Urinary bladder (tissue), 4 donors: ENCODE data around the gene E2F3. TPM values are rescaled to one million over a fixed set of nuclear protein-coding genes. Genes with fewer than 3 reads are reported as not detected.
A peak's percentile ranks its signal among the peaks of the same experiment; 100 is the strongest.

ENCODE experiments used
- DNase-seq: peaks from one replicate; pipeline ENCODE4 v3.0.0-alpha.2; 2015; ENCODE audit errors: extremely low spot score
- H3K27ac ChIP-seq: one replicate; pipeline ENCODE4 v1.5.1; 2013; ENCODE audit warnings: low read depth, mild to moderate bottlenecking, moderate library complexity
- H3K36me3 ChIP-seq: one replicate; pipeline ENCODE4 v1.6.1; 2013; ENCODE audit warnings: mild to moderate bottlenecking, moderate library complexity; ENCODE audit not compliant: insufficient read depth
- H3K4me1 ChIP-seq: one replicate; pipeline ENCODE4 v1.6.1; 2013; ENCODE audit warnings: mild to moderate bottlenecking, moderate library complexity; ENCODE audit not compliant: insufficient read depth
- H3K4me3 ChIP-seq: one replicate; pipeline ENCODE4 v1.5.1; 2013; ENCODE audit warnings: low read depth, low read length
- WGBS: extraction: QIAGEN DNeasy Blood & Tissue Kit; methylation state at CpG from one replicate; pipeline ENCODE4 v1.1.7; 2013; 5-methylcytosine and 5-hydroxymethylcytosine counted together
- polyA plus RNA-seq: library from polyadenylated mRNA; stranded (reverse); fragments of 200-250 nt; gene quantifications from one replicate; pipeline ENCODE4 v1.2.3, GENCODE V29; 2013
- total RNA-seq: library from RNA; depleted of rRNA; stranded (reverse); fragments of >200 nt; gene quantifications from one replicate; pipeline ENCODE4 v1.2.3, GENCODE V29; 2014
- donor health status: healthy with polysubstance abuse.
- donor health status: healthy.

The E2F3 gene
- total and polyA plus RNA-seq, 2 donors = 5.0 to 5.9 TPM

DNA sequence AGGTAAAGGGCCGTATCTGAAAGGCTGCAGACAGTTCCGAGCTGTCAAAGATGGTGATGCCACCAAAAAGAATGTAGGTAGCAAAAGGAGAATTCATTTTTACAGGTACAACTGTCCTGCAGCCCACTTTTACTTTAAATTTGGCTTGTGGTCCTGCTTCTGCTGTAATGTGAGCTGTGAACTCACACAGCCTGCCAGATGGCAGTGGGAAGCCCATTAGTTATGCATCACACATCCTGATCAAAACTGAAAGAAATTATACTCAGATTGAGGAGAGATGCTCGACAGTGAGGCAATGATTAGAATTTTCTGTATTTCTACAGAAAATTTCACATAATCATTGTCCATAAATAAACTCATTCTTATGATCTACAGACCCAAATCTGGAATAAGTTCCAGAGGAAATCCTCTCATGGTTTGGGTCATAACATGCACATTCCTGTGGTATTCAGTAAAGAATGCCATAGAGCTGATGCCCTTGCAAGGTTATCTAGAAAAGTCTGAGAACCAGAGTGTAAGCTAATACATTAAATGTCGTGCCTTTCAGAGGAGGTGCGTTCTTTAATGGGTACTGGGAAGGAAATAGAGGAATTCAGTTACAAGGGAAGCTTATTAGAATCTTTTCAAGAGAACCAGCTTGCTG lies 23.9 kb upstream of the E2F3 start:
- Histone ChIP-seq H3K4me3 (no peak overlapping the region), H3K4me1 (no peaks in the 10 kb centered on the region), H3K27ac (no peak overlapping the region), H3K36me3 (no peaks in the 10 kb centered on the region)
- no peak for DNase-seq
- WGBS = 47% methylated on average over 5 of the region's 5 CpGs

DNA sequence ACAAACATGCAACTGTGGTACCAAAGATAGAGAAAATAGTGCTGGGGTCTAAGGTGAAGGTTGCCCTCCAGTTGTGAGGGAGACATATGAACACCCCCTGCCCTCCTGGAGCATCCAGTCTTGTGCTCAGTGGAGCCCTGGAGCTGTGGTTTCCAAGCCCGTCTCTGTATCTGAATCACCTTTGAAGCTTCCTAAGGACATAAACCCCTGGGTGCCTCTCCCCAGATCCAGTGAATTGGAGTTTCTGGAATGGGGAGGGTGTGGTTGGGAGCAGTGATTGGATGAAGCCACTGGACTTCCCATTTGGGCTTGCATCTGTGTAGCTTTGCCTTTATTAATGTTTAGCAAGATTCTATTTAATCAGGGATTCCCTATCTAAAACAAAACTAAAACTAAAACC lies 22.4 kb upstream of the E2F3 start:
- WGBS = 89% methylated on average over 1 of the region's 1 CpG
- Histone ChIP-seq H3K4me3 (no peak overlapping the region), H3K36me3 (no peaks in the 10 kb centered on the region), H3K4me1 (no peaks in the 10 kb centered on the region), H3K27ac (no peak overlapping the region)
- DNase-seq = no peak

DNA sequence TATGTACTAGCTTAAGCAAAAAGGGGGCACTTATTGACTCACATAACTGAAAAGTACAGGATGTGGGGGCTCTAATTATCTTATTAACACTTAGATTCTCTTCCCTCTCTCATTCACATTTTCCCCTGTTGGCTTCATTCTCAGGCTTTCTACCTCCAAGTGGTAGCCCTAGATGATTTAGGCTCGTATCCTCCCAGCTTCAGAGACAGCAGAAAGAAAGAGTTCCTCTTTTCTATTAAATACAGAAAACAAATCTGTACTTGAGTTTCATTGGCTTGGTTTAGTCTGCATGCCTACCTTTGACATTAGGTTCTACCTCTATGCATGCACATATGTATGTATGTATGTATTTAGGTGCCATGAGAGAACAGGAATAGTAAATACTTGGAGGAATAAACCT lies 15.5 kb upstream of the E2F3 start:
- no peak for DNase-seq
- 84% methylated on average over 1 of the region's 1 CpG for WGBS
- H3K27ac ChIP-seq = no peak overlapping the region
- no peaks in the 10 kb centered on the region for H3K4me1 ChIP-seq
- H3K36me3 ChIP-seq = no peaks in the 10 kb centered on the region
- H3K4me3 ChIP-seq = no peak overlapping the region

DNA sequence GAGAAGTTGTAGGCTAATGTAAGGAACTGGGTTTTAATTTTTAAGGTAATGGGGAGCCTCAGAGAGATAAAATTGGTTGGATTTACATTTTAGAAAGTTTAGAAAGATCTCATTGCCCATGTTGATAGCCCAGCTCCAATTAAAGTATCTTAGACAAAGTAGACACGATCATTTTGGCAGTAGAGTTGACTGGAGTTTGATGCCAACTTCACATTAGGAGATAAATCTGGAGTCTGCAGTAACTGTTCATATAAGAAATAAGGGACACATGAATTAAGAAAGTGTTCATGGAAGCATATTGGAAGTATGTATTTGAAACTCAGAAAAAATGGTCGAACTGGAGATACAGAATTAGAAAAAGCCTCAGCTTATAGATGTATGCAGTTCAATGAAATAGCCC lies 12.6 kb upstream of the E2F3 start:
- Histone ChIP-seq H3K27ac (no peak overlapping the region), H3K4me3 (no peak overlapping the region), H3K4me1 (no peaks in the 10 kb centered on the region), H3K36me3 (no peaks in the 10 kb centered on the region)
- DNase-seq = no peak
- WGBS = 78% methylated on average over 2 of the region's 2 CpGs

DNA sequence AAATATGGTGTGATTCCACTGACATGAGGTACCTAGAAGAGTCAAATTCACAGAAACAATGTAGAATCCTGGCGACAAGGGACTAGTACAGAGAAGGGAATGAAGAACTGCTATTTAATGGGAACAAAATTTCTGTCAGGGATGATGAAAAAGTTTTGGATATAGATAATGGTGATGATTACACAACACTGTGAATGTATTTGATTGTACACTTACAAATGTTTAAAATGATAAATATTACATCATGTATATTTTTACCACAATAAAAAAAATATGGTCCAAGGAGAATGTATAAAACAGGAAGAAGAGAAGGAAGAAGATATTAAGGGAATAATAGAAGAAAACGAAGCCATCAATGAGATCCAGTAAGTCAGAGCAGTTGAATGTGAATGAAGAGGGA lies 8.4 kb upstream of the E2F3 start:
- Histone ChIP-seq H3K36me3 (no peaks in the 10 kb centered on the region), H3K4me1 (no peaks in the 10 kb centered on the region), H3K4me3 (no peak overlapping the region), H3K27ac (no peak overlapping the region)
- no peak for DNase-seq
- WGBS = 91% methylated on average over 2 of the region's 2 CpGs

DNA sequence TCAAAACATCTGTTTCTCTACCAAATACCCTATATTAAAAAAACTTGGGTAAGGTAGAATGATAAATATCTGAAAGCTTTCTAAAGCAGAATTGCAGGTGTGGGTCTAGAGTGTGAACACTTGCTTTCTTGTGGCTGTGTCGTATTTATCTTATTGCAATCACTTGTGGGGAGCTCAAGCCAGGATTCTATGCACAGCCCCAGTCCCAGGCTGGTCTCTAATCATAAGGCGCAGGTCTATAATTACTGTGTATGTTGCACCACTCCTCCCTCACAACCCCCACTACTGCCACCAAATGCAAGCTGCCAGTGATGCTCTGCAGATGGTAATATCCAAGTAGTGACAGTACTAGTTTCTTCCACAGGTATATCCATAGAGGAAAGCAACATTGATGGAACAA lies 2.2 kb upstream of the E2F3 start:
- Histone ChIP-seq H3K4me3 (no peak overlapping the region), H3K27ac (no peak overlapping the region), H3K36me3 (no peaks in the 10 kb centered on the region), H3K4me1 (no peaks in the 10 kb centered on the region)
- no peak for DNase-seq
- WGBS = 79% methylated on average over 2 of the region's 2 CpGs

DNA sequence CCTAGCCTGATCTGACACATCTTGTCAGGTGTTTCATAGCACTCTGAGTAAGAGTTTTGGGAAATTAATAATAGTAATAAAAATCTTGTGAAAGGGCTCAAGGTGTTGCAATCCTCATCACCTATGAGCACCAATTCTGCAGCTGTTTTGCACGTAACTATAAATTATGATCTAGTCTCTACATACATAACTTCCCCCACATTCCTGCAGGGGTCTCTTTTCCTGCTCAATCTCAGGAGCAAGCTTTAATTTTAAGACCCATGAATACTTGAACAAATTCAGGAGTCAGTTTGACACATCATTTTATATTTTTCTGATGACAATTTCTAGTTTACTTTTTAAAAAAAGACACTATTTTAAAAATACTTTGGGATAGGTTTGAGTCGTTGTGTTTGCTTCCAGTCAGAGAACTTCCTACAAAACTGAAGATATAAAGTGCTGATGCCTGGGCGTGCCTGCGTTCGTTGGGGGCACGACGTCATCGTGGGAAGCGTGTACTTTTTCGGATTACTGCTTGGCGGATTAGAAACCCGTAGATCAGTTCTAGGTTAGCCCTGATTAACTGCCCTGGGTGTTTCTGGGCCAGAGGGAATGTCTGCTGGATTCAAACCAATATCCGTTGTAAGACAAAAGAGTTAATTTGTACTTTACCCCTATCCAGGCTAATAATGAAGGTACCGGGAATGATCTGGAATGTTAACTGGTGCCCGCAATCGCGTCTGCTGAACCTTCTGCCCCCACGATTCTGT lies 1.0 kb upstream of the E2F3 start:
- Histone ChIP-seq H3K27ac (peak overlapping the region; percentile 35), H3K36me3 (no peaks in the 10 kb centered on the region), H3K4me3 (peak overlapping the region; percentile 29), H3K4me1 (no peaks in the 10 kb centered on the region)
- WGBS = 1% methylated on average over 18 of the region's 18 CpGs
- DNase-seq = no peak

DNA sequence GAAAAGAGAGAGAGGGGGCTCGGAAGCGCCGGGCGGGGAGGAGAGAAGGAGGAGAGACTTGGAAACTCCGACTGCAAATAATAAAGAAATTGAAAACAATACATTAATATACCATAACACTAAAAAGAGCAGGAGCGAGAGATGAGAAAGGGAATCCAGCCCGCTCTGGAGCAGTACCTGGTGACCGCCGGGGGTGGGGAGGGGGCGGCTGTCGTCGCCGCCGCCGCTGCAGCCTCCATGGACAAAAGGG lies 338 bp downstream of the E2F3 start:
- Histone ChIP-seq H3K4me3 (peak overlapping the region; percentile 66), H3K36me3 (no peaks in the 10 kb centered on the region), H3K27ac (peak overlapping the region; percentile 90), H3K4me1 (no peaks in the 10 kb centered on the region)
- WGBS = under 1% methylated on average over 15 of the region's 15 CpGs
- DNase-seq = no peak

DNA sequence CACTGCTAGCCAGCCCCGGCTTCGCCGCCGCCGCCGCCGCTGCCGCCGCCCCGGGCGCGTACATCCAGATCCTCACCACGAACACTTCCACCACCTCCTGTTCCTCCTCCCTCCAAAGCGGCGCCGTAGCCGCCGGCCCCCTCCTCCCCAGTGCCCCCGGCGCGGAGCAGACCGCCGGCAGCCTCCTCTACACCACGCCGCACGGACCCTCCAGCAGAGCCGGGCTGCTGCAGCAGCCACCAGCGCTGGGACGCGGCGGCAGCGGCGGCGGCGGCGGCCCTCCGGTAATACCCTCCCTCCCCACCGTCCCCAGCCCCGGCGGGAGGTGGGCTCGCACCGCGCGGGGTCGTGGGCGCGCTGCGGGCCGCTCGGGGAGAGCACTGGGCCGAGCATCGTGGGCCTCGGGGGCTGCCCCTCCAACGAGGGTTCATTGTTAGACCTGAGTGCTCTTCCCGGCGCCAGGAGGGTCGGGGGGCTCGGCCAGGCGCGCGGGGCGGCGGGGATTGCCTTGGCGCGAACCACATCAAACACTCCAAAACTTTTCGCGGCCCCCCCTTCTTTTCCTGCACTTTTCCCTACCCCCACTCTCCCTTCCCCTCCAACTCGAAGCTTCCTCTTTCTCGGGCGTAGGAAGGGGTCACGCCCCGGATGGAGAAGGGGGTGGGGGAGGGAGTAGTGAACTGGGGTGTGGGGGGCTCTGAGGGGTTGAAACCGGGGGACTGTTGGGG lies 827 bp downstream of the E2F3 start:
- H3K4me1 ChIP-seq = no peaks in the 10 kb centered on the region
- no peaks in the 10 kb centered on the region for H3K36me3 ChIP-seq
- peak overlapping the region; percentile 71 for H3K27ac ChIP-seq
- H3K4me3 ChIP-seq = peak overlapping the region; percentile 66
- 1% methylated on average over 73 of the region's 73 CpGs for WGBS
- no peak for DNase-seq

DNA sequence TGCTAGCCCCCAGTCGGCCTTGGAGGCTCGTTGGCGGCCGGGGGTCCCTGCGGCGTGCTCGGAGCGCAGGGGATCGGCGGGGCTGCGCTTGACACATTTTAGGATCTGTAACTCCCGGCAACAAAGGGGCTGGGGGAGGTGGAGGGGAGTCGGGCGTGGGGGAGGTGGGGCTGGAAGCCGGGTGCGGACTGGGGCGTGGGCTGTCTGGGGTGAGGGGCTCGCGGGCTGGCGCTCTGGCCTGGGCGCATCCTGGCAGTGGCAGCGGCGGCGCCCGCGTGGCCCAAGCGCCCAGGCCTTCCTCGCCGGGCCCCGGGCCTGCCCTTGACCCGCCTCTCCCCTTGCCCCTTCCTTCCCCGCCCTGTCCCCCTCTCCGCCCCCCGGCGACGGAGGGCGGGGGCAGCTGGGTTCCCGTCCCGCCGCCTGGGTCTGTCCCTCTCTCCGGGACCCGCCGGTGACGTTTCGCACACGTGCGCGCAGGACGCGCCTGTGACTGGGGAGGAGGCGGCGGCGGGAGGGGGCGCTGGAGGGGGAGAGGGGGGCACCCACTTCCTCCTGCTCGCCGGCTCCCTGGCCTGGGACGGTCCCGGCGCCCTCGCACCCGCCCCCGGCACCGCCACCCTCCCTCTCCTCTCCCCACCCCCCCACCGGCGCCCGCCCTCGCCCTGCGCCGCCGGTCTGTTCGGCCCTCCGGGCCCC lies 1.5 kb downstream of the E2F3 start:
- under 1% methylated on average over 70 of the region's 72 CpGs for WGBS
- no peaks in the 10 kb centered on the region for H3K4me1 ChIP-seq
- peak overlapping the region; percentile 66 for H3K4me3 ChIP-seq
- peak overlapping the region; percentile 55 for H3K27ac ChIP-seq
- no peak for DNase-seq
- no peaks in the 10 kb centered on the region for H3K36me3 ChIP-seq

DNA sequence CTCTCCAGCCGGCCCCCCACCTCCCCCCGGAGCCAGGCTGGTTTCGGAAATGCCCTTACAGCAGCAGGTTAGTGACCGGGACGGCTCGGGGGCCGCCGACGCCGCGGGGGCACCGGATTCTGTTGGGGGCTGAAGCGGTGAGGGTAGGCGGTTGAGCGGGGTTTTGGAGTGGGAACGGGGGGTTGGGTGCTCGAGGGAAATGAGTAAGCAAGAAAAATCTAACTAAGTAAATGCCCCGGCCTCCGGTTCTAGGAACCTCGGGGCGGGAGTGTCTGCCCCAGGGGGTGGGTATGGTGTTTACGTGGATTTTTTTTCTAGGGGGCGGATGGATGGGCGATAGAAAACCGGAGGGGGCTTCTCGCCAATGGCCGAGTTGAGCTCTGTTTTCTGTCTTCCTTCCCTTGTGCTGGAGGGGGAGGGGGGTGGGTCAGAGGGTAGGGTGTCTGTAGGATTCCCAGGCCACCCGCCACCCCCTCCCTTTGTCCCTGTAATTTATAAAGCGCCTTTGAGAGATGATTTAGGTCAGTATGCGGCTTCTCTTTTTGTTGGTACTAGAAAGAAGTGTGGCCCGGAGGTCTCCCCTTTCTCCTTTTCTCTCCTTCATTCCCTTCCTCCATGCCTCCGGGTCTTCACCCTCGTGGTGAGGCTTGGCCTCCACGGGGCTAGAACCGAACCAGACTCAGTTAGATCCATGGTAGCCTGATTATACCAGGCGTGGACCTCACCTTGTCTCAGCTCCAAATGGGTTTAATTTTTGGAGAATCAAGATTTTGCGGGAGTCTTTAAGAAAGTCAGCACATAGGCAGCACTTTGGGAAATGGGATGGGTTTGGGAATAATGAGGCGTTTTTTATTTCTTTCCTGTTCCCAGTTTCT lies 2.3 kb downstream of the E2F3 start:
- DNase-seq = no peak
- H3K4me1 ChIP-seq = no peaks in the 10 kb centered on the region
- H3K4me3 ChIP-seq = peak overlapping the region; percentile 66
- H3K36me3 ChIP-seq = no peaks in the 10 kb centered on the region
- peak overlapping the region; percentile 55 for H3K27ac ChIP-seq
- WGBS = 1% methylated on average over 38 of the region's 38 CpGs

DNA sequence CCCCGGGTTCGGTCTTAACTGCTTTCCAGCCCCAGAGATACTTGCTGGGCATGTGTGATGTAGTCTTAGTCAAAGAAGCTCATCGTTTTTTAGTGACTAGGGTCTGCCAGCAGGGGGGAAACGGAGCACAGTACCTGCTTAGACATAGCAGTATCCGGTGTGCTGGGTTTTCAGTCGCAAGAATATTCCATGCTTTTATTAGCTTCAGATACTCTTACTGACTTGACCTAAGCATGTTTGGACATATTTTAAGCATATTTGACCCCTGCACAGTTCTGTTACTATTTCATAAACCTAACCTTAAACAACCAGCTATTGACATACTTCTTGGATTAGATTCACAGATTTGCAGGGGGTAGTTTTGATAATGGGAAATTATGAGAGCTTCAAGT lies 3.0 kb downstream of the E2F3 start:
- Histone ChIP-seq H3K4me3 (no peak overlapping the region), H3K27ac (no peak overlapping the region), H3K4me1 (no peaks in the 10 kb centered on the region), H3K36me3 (no peaks in the 10 kb centered on the region)
- 2% methylated on average over 6 of the region's 6 CpGs for WGBS
- DNase-seq = no peak

DNA sequence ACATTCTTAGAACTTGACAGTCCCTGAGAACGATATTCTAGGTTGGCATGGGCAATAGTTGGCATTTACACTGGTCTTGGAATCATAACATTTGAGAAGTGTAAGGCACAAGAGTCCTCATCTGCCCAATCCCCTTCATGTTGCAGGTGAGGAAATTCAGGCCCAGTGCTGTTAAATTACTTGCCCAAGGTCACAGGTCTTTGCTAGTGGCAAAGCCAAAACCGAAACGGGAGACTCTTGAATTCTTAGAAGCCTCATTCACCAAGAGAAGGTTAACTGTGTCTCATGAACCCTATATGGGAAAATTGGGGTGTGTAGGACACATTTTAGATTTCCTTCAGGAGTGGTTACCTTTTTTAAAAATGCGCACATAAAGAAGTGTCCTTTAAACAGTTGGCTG lies 7.2 kb downstream of the E2F3 start:
- 91% methylated on average over 4 of the region's 4 CpGs for WGBS
- H3K4me3 ChIP-seq = no peak overlapping the region
- no peaks in the 10 kb centered on the region for H3K36me3 ChIP-seq
- no peak for DNase-seq
- no peak overlapping the region for H3K27ac ChIP-seq
- no peaks in the 10 kb centered on the region for H3K4me1 ChIP-seq
